IMR-90 (cell line): ENCODE results near the gene ZNF57. TPM values are rescaled to one million over a fixed set of nuclear protein-coding genes. Genes with fewer than 3 reads are reported as not detected.

Experiments
- ATAC-seq: fragments of 200-7000 bp; cut with Tn5 transposase; 2 replicates; pipeline ENCODE4 v1.9.1; 2020; ENCODE audit warnings: low read depth, mild to moderate bottlenecking, moderate library complexity
- Bru-seq: library from RNA; stranded (reverse); fragments of 400-500 nt; gene quantifications from one replicate; lab custom pipeline; 2021; lab: Mats Ljungman, UMichigan
- BruChase-seq, 2 experiments: library from RNA; stranded (reverse); fragments of 400-500 nt; gene quantifications; one replicate each; lab custom pipeline; 2021; lab: Mats Ljungman, UMichigan
- BruUV-seq: library from RNA; stranded (reverse); fragments of 400-500 nt; replicated peaks from 2 replicates; lab custom pipeline; 2021; lab: Mats Ljungman, UMichigan
- CTCF ChIA-PET: fragments of 300-600 bp; formaldehyde crosslinking; extraction: SDS; loops from one replicate; lab custom pipeline; 2021; ENCODE audit warnings: antibody characterized with exemption; lab: Yijun Ruan, JAX
- POLR2A ChIA-PET: fragments of 300-600 bp; sonication (Branson Sonifier 250); formaldehyde crosslinking; loops from one replicate; lab custom pipeline; 2022; ENCODE audit warnings: antibody characterized with exemption; ENCODE audit not compliant: unreplicated experiment; lab: Charles Lee
- DNase-seq: peaks from one replicate; pipeline ENCODE4 v3.0.0; 2013
- H2AFZ ChIP-seq: replicated peaks from 2 replicates; pipeline ENCODE3; 2013; ENCODE audit warnings: low read length, mild to moderate bottlenecking; ENCODE audit not compliant: poor library complexity
- H2AK5ac ChIP-seq: 2 replicates; pipeline ENCODE4 v1.6.1; 2013; ENCODE audit warnings: low read depth, low read length, inconsistent platforms
- H2AK9ac ChIP-seq: replicated peaks from 2 replicates; pipeline ENCODE3; 2013; ENCODE audit warnings: mild to moderate bottlenecking, low read depth, low read length, moderate library complexity; ENCODE audit not compliant: poor library complexity
- H2BK120ac ChIP-seq: 2 replicates; pipeline ENCODE4 v1.6.1; 2013; ENCODE audit warnings: low read depth, low read length, inconsistent platforms
- H2BK15ac ChIP-seq: 3 replicates; pipeline ENCODE4 v1.6.1; 2013; ENCODE audit warnings: low read depth, low read length, inconsistent platforms
- H2BK20ac ChIP-seq: 2 replicates; pipeline ENCODE4 v1.6.1; 2013; ENCODE audit warnings: low read depth, mild to moderate bottlenecking, inconsistent platforms, low read length, moderate library complexity
- H2BK5ac ChIP-seq: 2 replicates; pipeline ENCODE4 v1.6.1; 2013; ENCODE audit warnings: mild to moderate bottlenecking, low read depth, low read length, inconsistent platforms; ENCODE audit not compliant: poor library complexity, severe bottlenecking
- H3K14ac ChIP-seq: replicated peaks from 2 replicates; pipeline ENCODE4 v1.6.1; 2013; ENCODE audit warnings: low read depth, low read length, inconsistent platforms
- H3K18ac ChIP-seq: 2 replicates; pipeline ENCODE4 v1.6.1; 2013; ENCODE audit warnings: low read depth, low read length, control low read depth
- H3K23ac ChIP-seq: 2 replicates; pipeline ENCODE4 v1.6.1; 2013; ENCODE audit warnings: low read depth, low read length, inconsistent platforms
- H3K27ac ChIP-seq: 2 replicates; pipeline ENCODE4 v1.5.1; 2013; ENCODE audit warnings: mild to moderate bottlenecking, control low read depth, low read length; ENCODE audit not compliant: insufficient read depth
- H3K27me3 ChIP-seq: 2 replicates; pipeline ENCODE4 v1.6.1; 2013; ENCODE audit warnings: low read length; ENCODE audit not compliant: control insufficient read depth, insufficient read depth
- H3K36me3 ChIP-seq: 2 replicates; pipeline ENCODE4 v1.6.1; 2013; ENCODE audit warnings: low read length, mixed read lengths; ENCODE audit not compliant: control insufficient read depth, insufficient read depth
- H3K4ac ChIP-seq: 2 replicates; pipeline ENCODE4 v1.6.1; 2013; ENCODE audit warnings: low read depth, low read length, inconsistent platforms
- H3K4me1 ChIP-seq: 2 replicates; pipeline ENCODE4 v1.6.1; 2013; ENCODE audit warnings: low read length, mixed read lengths; ENCODE audit not compliant: control insufficient read depth, insufficient read depth
- H3K4me2 ChIP-seq: 2 replicates; pipeline ENCODE4 v1.6.1; 2013; ENCODE audit warnings: low read depth, mild to moderate bottlenecking, control low read depth, low read length, moderate library complexity
- H3K4me3 ChIP-seq: 2 replicates; pipeline ENCODE4 v1.5.1; 2013; ENCODE audit warnings: low read depth, mild to moderate bottlenecking, control low read depth, low read length, moderate library complexity; ENCODE audit not compliant: insufficient read depth
- H3K56ac ChIP-seq: 2 replicates; pipeline ENCODE4 v1.6.1; 2013; ENCODE audit warnings: low read length, inconsistent platforms; ENCODE audit not compliant: insufficient read depth; ENCODE audit errors: extremely low read depth
- H3K79me1 ChIP-seq, 2 experiments: 2 replicates each; pipeline ENCODE4 v1.6.1; 2013; ENCODE audit warnings: low read length in 2 of 2, inconsistent platforms in 1 of 2, low read depth in 1 of 2
- H3K9ac ChIP-seq: 2 replicates; pipeline ENCODE4 v1.6.1; 2013; ENCODE audit warnings: low read depth, low read length, control low read depth
- H3K9me1 ChIP-seq: 2 replicates; pipeline ENCODE4 v1.6.1; 2013; ENCODE audit warnings: low read length, inconsistent platforms; ENCODE audit not compliant: insufficient read depth
- H3K9me3 ChIP-seq: 2 replicates; pipeline ENCODE4 v1.6.1; 2013; ENCODE audit warnings: low read length; ENCODE audit not compliant: control insufficient read depth, insufficient read depth
- H4K20me1 ChIP-seq: 2 replicates; pipeline ENCODE4 v1.6.1; 2013; ENCODE audit warnings: low read length, inconsistent platforms; ENCODE audit not compliant: insufficient read depth
- H4K5ac ChIP-seq: 2 replicates; pipeline ENCODE4 v1.6.1; 2013; ENCODE audit warnings: mild to moderate bottlenecking, low read depth, low read length, control low read depth
- H4K8ac ChIP-seq, 2 experiments: 2 replicates each; pipeline ENCODE4 v1.6.1; 2013; ENCODE audit warnings: low read depth in 2 of 2, low read length in 2 of 2, control low read depth in 1 of 2, inconsistent platforms in 1 of 2
- H4K91ac ChIP-seq: 2 replicates; pipeline ENCODE4 v1.6.1; 2013; ENCODE audit warnings: low read depth, low read length, inconsistent platforms; ENCODE audit not compliant: insufficient read depth
- BHLHE40 ChIP-seq: fragments of 150-350 bp; IDR thresholded peaks from 2 replicates; pipeline ENCODE4 v1.6.1; 2016; ENCODE audit warnings: mild to moderate bottlenecking, low read depth, low read length
- CEBPB ChIP-seq: IDR thresholded peaks from 2 replicates; pipeline ENCODE4 v1.6.1; 2012; ENCODE audit warnings: low read depth, low read length, improper control_type of control experiment
- CHD1 ChIP-seq: IDR thresholded peaks from 2 replicates; pipeline ENCODE4 v1.6.1; 2012; ENCODE audit warnings: low read depth, low read length, improper control_type of control experiment
- MAZ ChIP-seq: IDR thresholded peaks from 2 replicates; pipeline ENCODE4 v1.6.1; 2012; ENCODE audit warnings: low read depth, mild to moderate bottlenecking, low read length, improper control_type of control experiment, moderate library complexity, borderline replicate concordance
- MXI1 ChIP-seq: IDR thresholded peaks from 2 replicates; pipeline ENCODE4 v1.6.1; 2012; ENCODE audit warnings: low read depth, mild to moderate bottlenecking, low read length, moderate library complexity, borderline replicate concordance
- POLR2A ChIP-seq: IDR thresholded peaks from 2 replicates; pipeline ENCODE4 v1.6.1; 2012; ENCODE audit warnings: mild to moderate bottlenecking, low read depth, low read length
- RAD21 ChIP-seq: IDR thresholded peaks from 2 replicates; pipeline ENCODE4 v1.6.1; 2012; ENCODE audit warnings: low read length, improper control_type of control experiment
- RCOR1 ChIP-seq: IDR thresholded peaks from 2 replicates; pipeline ENCODE4 v1.6.1; 2012; ENCODE audit warnings: mild to moderate bottlenecking, low read length, improper control_type of control experiment; ENCODE audit not compliant: insufficient replicate concordance
- RFX5 ChIP-seq: IDR thresholded peaks from 2 replicates; pipeline ENCODE4 v1.8.0; 2012; ENCODE audit warnings: low read depth, mild to moderate bottlenecking, low read length, moderate library complexity
- WGBS, 2 experiments: methylation state at CpG; one replicate each; pipeline versions ENCODE4 v1.1.5 to v1.1.7; 2013; ENCODE audit warnings: missing lambda C conversion rate in 2 of 2; ENCODE audit not compliant: insufficient read length in 1 of 2; ENCODE audit errors: extremely low coverage in 2 of 2; 5-methylcytosine and 5-hydroxymethylcytosine counted together
- dilution Hi-C: fragments of 300-500 bp; cut with HindIII; formaldehyde crosslinking; loops from one replicate; pipeline ENCODE4 v1.14.3; 2018; ENCODE audit warnings: low sequenced_read_pairs; ENCODE audit not compliant: unreplicated experiment
- in situ Hi-C: fragments of 300-500 bp; cut with MboI; formaldehyde crosslinking; loops from 3 replicates; pipeline ENCODE4 v1.14.3; 2019; ENCODE audit warnings: low sequenced_read_pairs, inconsistent platforms, mixed read lengths
- intact Hi-C: fragments of 100-400 bp; cut with micrococcal nuclease; formaldehyde crosslinking; loops from 2 replicates; pipeline ENCODE4 v1.10.0; 2022
- long read RNA-seq: library from polyadenylated mRNA; unstranded; transcript quantifications from one replicate; pipeline ENCODE4 v2.0.0, GENCODE V29; 2021; ENCODE audit not compliant: unreplicated experiment
- polyA plus RNA-seq, 3 experiments: library from polyadenylated mRNA; depleted of rRNA; stranded (reverse); fragments of >200 nt; gene quantifications; 2 replicates each; pipeline ENCODE4 v1.2.3, GENCODE V29; 2012; ENCODE audit warnings: low replicate concordance in 1 of 3
- total RNA-seq: library from RNA; depleted of rRNA; stranded (reverse); fragments of >200 nt; gene quantifications from 2 replicates; pipeline ENCODE4 v1.2.3, GENCODE V29; 2012; rRNA removed
- TF ChIP-seq, protein P1 (sequence below): fragments of 150-350 bp; IDR thresholded peaks from 2 replicates; pipeline ENCODE4 v1.6.1; 2017; ENCODE audit warnings: mild to moderate bottlenecking, antibody characterized with exemption, low read length, low read depth
- TF ChIP-seq, protein P2 (sequence below): conservative IDR thresholded peaks from 2 replicates; pipeline ENCODE4 v1.5.1; 2012; ENCODE audit warnings: mild to moderate bottlenecking, low read depth, low read length, improper control_type of control experiment

Gene ZNF57
- total RNA-seq (6.1 and 8.6 TPM in 2 replicates), polyA plus RNA-seq (2012; rRNA removed) (1.6 and 2.2 TPM in 2 replicates), Bru-seq, nascent RNA (percentile 46 among the genes with signal in this experiment), BruChase-seq, experiment 1, labeled RNA remaining after a 6-hour chase (percentile 51 among the genes with signal in this experiment), BruChase-seq, experiment 2, labeled RNA remaining after a 2-hour chase (percentile 46 among the genes with signal in this experiment)
- 0.47 and 0.66 TPM in 2 replicates for polyA plus RNA-seq (2012; cell fraction: cytosol; rRNA removed)
- polyA plus RNA-seq (2012; cell fraction: nucleus; rRNA removed; ENCODE audit: low replicate concordance), result 0.28 and 2.9 TPM in 2 replicates
- long read RNA-seq, partial matches to known transcripts, result 0 of 4 reads
- long read RNA-seq, other reads (novel, unspliced or antisense), result 0 of 4 reads

DNA sequence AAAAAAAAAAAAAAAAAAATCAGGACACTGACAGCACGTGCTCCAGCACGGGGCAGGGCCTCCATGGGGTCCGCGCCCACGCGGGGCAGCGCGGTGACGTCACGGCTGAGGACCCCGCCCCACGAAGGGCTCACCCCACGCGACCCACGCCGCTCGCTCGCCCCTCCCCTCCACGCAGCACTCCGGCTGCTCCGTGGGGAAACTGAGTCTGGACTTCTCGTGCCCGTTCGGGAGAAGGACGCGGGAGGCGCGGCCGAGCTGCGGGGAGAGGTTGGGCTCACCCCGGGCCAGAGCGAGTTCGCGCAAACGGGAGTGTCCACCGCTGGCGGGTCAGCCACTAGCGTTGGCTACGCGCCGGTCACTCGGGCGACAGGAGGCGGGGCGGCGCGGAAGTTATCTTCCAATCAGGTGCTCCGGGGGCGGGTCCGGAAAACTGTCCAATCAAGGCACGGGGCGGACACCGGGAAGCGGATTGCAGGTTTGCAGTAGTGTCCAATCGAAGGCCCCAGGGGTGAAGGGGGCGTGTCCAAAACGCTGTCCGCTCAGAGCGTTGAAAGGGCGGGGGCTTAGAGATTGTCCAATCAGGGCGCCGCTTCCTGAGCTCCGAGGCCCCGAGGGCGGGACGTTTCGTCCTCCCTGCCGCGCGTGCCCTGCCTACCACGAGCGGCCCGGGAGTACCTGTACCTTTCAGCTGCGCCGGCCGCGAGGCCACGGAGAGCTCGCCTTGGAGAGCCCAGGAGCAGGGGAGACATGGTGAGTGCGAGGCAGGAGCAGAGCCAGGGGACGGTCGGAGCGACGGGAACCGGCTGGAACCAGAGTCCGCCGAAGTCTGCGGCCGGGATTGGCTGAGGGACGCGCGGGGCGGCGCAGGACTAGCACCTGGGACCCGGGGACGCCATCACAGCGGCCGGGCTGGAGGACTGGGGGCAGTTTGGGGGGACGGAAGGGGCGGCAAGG is at the start of gene ZNF57:
TSS of gene ZNF57 (plus strand) at position 633 of the 957 bp plus-strand sequence. CDS start at position 751, 118 bp downstream.
- 1% methylated on average over 28 of the region's 100 CpGs; no CpG with 5 or more reads in 1 of the 2 experiments for WGBS, 2 experiments
- peak within 1 kb of the TSS; percentile 59; the same call in 1 of the 2 replicates for H4K91ac ChIP-seq
- in situ Hi-C loops, result no loop called here

More for the DNA sequence above, at the start of gene ZNF57:
- Histone ChIP-seq H4K8ac (peak within 1 kb of the TSS; percentile 35 to 83), H4K20me1 (no peaks in the 10 kb centered on the region), H3K23ac (0 out of 2 replicates have a peak within 1 kb of the TSS, but pooled peaks have one; percentile 18), H3K4ac (peak within 1 kb of the TSS; percentile 64), H2BK5ac (peak within 1 kb of the TSS; percentile 66), H3K4me2 (peak within 1 kb of the TSS; percentile 96), H3K4me3 (peak within 1 kb of the TSS; percentile 93), H3K4me1 (no peaks in the 10 kb centered on the region; the same call in 1 of the 2 replicates), H2BK15ac (no peak within 1 kb of the TSS), H2AFZ (peak within 1 kb of the TSS; percentile 97), H3K27ac (peak within 1 kb of the TSS; percentile 74), H3K18ac (no peak within 1 kb of the TSS), H3K9me3 (peaks cover 5% of the 10 kb centered on the region), H3K9me1 (peaks cover 4% of the 10 kb centered on the region; the same call in 1 of the 2 replicates), H3K14ac (peak within 1 kb of the TSS; percentile 86; the same call in 1 of the 2 replicates), H3K36me3 (no peaks in the 10 kb centered on the region), H4K5ac (no peak within 1 kb of the TSS), H3K79me1 (peaks cover 13 to 27% of the 10 kb centered on the region in 2 experiments), H2BK20ac (no peak within 1 kb of the TSS), H2BK120ac (no peak within 1 kb of the TSS), H3K9ac (peak within 1 kb of the TSS; percentile 65), H3K27me3 (no peaks in the 10 kb centered on the region), H2AK9ac (peak within 1 kb of the TSS; percentile 85), H3K56ac (no peak within 1 kb of the TSS), H2AK5ac (no peak within 1 kb of the TSS)
- no TSS peak for BruUV-seq
- CTCF ChIA-PET, result interaction anchor here (1.6 kb wide), 1 partner anchor 13 kb away, joined by 10 read pairs; no protein-coding TSS in a partner anchor
- DNase-seq (peak; percentile 98), ATAC-seq (peak; percentile 99)
- dilution Hi-C loops, result no loop called here
- TF ChIP-seq POLR2A (no peak), CEBPB (peak; percentile 30; the same call in 1 of the 2 replicates), RCOR1 (no peak), RAD21 (no peak), RFX5 (no peak), CHD1 (no peak), MAZ (peak; percentile 40; the same call in 1 of the 2 replicates), MXI1 (peak; percentile 71; the same call in 1 of the 2 replicates), BHLHE40 (peak; percentile 63)
- TF ChIP-seq, protein P1, sequence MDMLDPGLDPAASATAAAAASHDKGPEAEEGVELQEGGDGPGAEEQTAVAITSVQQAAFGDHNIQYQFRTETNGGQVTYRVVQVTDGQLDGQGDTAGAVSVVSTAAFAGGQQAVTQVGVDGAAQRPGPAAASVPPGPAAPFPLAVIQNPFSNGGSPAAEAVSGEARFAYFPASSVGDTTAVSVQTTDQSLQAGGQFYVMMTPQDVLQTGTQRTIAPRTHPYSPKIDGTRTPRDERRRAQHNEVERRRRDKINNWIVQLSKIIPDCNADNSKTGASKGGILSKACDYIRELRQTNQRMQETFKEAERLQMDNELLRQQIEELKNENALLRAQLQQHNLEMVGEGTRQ, result peak; percentile 56
- TF ChIP-seq, protein P2, sequence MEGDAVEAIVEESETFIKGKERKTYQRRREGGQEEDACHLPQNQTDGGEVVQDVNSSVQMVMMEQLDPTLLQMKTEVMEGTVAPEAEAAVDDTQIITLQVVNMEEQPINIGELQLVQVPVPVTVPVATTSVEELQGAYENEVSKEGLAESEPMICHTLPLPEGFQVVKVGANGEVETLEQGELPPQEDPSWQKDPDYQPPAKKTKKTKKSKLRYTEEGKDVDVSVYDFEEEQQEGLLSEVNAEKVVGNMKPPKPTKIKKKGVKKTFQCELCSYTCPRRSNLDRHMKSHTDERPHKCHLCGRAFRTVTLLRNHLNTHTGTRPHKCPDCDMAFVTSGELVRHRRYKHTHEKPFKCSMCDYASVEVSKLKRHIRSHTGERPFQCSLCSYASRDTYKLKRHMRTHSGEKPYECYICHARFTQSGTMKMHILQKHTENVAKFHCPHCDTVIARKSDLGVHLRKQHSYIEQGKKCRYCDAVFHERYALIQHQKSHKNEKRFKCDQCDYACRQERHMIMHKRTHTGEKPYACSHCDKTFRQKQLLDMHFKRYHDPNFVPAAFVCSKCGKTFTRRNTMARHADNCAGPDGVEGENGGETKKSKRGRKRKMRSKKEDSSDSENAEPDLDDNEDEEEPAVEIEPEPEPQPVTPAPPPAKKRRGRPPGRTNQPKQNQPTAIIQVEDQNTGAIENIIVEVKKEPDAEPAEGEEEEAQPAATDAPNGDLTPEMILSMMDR, result no peak
- intact Hi-C loops, result loop anchor here (2.0 kb wide), 1 partner anchor 44 kb away; the partner anchor contains the start of gene ZNF77
- POLR2A ChIA-PET, result no interaction called here
